Endodermal cell (in vitro differentiated cells): Measurements from ENCODE around the gene SLX9. TPM values are rescaled to one million over a fixed set of nuclear protein-coding genes. Genes with fewer than 3 reads are reported as not detected.

Experiments used
- DNase-seq: peaks from one replicate; pipeline ENCODE4 v3.0.0-alpha.2; 2017
- H3K27ac ChIP-seq: 2 replicates; pipeline ENCODE4 v1.5.1; 2013; ENCODE audit warnings: mild to moderate bottlenecking, low read depth, low read length, moderate library complexity
- H3K27me3 ChIP-seq: 2 replicates; pipeline ENCODE4 v1.6.1; 2013; ENCODE audit warnings: mild to moderate bottlenecking, low read length, moderate library complexity; ENCODE audit not compliant: insufficient read depth, control insufficient read depth, poor library complexity, severe bottlenecking
- H3K36me3 ChIP-seq: 2 replicates; pipeline ENCODE4 v1.7.0; 2013; ENCODE audit warnings: mild to moderate bottlenecking, low read length, moderate library complexity; ENCODE audit not compliant: control insufficient read depth, insufficient read depth
- H3K4me1 ChIP-seq: one replicate; pipeline ENCODE4 v1.7.0; 2013; ENCODE audit warnings: low read length; ENCODE audit not compliant: control insufficient read depth, insufficient read depth
- H3K4me3 ChIP-seq: 2 replicates; pipeline ENCODE4 v1.5.1; 2013; ENCODE audit warnings: mild to moderate bottlenecking, low read length, moderate library complexity
- H3K9ac ChIP-seq: 2 replicates; pipeline ENCODE4 v1.6.1; 2013; ENCODE audit warnings: mild to moderate bottlenecking, low read length, moderate library complexity; ENCODE audit not compliant: poor library complexity, severe bottlenecking; ENCODE audit errors: extremely low read depth
- H3K9me3 ChIP-seq: 2 replicates; pipeline ENCODE4 v1.6.1; 2013; ENCODE audit warnings: mild to moderate bottlenecking, low read length, moderate library complexity; ENCODE audit not compliant: control insufficient read depth
- H3K27ac Mint-ChIP-seq: 2 replicates; pipeline ENCODE4 v1.8.0; 2020; ENCODE audit warnings: mixed read lengths
- H3K27me3 Mint-ChIP-seq: 2 replicates; pipeline ENCODE4 v1.8.0; 2021; ENCODE audit warnings: mild to moderate bottlenecking, mixed read lengths; ENCODE audit not compliant: insufficient read depth
- H3K36me3 Mint-ChIP-seq: 2 replicates; pipeline ENCODE4 v1.8.0; 2020; ENCODE audit warnings: low read depth, mixed read lengths
- H3K4me1 Mint-ChIP-seq: 2 replicates; pipeline ENCODE4 v1.8.0; 2020; ENCODE audit warnings: mixed read lengths
- H3K4me3 Mint-ChIP-seq: 2 replicates; pipeline ENCODE4 v1.8.0; 2020; ENCODE audit warnings: mild to moderate bottlenecking, moderate library complexity, mixed read lengths
- H3K9me3 Mint-ChIP-seq: 2 replicates; pipeline ENCODE4 v1.8.0; 2020; ENCODE audit warnings: mild to moderate bottlenecking, mixed read lengths
- WGBS, 2 experiments: methylation state at CpG; one replicate each; pipeline versions ENCODE4 v1.1.5 to v1.1.7; 2013; ENCODE audit warnings: missing lambda C conversion rate in 2 of 2, mixed read lengths in 1 of 2; ENCODE audit not compliant: insufficient coverage in 1 of 2, insufficient read length in 1 of 2; 5-methylcytosine and 5-hydroxymethylcytosine counted together
- total RNA-seq, 2 donors: library from RNA; stranded (reverse); fragmentation: NEBNext Ultra II Directional in 1 of 2; extraction: Animal tissue kit (Norgen Biotek cat#: 25700) in 1 of 2; gene quantifications; 2 replicates in 1 of 2; 3 replicates in 1 of 2; pipeline ENCODE4 v1.2.1, GENCODE V29; 2021
- TF ChIP-seq, protein P1 (sequence below): fragments of 200-600 bp; sonication (generic); conservative IDR thresholded peaks from 2 replicates; pipeline ENCODE4 v1.5.0; 2021; ENCODE audit warnings: antibody characterized with exemption, mild to moderate bottlenecking

The SLX9 gene
- total RNA-seq, 2 donors from 2014 or later = 38.0 to 48.9 TPM

DNA sequence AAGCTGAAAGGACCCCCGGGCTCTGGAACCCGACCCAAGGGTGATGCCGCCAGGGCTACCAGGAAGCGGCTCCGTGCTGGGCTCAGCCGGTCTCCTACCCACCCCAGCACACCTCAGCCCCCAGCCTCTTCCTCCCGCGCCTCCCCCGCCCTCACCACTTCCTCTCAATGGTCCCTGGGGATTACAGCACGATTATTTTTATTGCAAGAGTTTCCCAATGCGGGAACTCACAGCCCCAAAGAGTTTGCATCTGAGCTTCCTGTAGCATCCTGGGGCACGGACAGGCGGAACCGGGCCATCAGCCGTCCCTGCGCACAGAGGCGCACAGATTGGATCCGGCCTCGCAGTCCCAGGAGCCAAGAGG is 8.7 kb upstream of the SLX9 start:
- Histone ChIP-seq H3K36me3 (no peaks in the 10 kb centered on the region), H3K27ac (no peak overlapping the region)
- 14 to 25% methylated on average over 6 to 19 of the region's 19 CpGs for WGBS, 2 experiments

DNA sequence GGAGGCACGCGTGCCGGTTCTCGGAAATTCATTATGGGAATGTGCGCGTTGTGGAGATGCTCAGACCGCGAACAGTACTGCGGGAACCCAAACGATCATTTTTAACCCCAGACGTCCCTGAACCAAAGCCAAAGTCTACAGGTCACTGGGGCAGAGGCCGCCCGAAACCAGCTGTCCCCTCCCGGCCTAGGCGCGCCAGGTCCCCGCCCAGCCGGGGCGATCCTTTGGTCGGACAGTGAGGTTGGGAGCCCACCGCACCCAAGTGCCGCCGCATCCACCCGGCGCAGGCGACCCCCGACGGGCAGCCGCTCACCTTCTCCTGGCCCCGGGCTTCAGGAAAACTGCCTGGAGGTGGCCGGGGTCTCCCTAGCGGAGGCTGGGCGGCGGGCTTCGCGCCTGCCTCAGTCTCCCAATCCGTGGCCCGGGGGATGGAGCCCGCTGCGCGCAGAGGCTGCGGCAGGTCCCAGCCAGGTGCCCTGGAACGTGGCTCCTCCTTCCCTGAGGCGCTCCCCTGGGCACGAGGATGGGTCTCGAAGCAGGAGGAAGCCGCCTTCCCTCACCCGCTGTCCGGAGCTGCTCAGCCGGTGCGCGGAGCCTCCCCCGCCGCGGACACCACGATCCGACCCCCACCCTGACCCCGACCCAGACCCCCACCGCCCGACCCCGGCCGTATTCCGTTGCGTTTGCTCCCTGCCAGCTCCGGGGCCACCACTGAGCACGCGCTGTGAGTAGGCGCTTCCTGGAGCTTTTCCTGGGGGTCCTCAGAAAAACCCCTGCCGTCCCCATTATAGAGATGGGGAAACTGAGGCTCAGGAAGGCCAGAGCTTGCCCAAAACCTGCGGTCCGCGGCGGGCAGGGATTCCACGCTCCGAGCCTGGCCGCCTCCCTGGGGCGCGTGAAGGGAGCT is 8.1 kb upstream of the SLX9 start:
- Histone ChIP-seq H3K9ac (no peak overlapping the region), H3K36me3 (no peaks in the 10 kb centered on the region), H3K4me3 (peak overlapping the region; percentile 45), H3K27ac (no peak overlapping the region), H3K27me3 (peaks cover 63% of the 10 kb centered on the region), H3K9me3 (no peaks in the 10 kb centered on the region), H3K4me1 (peaks cover 3% of the 10 kb centered on the region)
- peak overlapping the region; percentile 53 for H3K4me3 Mint-ChIP-seq
- TF ChIP-seq, protein P1, sequence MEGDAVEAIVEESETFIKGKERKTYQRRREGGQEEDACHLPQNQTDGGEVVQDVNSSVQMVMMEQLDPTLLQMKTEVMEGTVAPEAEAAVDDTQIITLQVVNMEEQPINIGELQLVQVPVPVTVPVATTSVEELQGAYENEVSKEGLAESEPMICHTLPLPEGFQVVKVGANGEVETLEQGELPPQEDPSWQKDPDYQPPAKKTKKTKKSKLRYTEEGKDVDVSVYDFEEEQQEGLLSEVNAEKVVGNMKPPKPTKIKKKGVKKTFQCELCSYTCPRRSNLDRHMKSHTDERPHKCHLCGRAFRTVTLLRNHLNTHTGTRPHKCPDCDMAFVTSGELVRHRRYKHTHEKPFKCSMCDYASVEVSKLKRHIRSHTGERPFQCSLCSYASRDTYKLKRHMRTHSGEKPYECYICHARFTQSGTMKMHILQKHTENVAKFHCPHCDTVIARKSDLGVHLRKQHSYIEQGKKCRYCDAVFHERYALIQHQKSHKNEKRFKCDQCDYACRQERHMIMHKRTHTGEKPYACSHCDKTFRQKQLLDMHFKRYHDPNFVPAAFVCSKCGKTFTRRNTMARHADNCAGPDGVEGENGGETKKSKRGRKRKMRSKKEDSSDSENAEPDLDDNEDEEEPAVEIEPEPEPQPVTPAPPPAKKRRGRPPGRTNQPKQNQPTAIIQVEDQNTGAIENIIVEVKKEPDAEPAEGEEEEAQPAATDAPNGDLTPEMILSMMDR = no peak
- H3K27me3 Mint-ChIP-seq = peaks cover 63% of the 10 kb centered on the region
- H3K9me3 Mint-ChIP-seq = no peaks in the 10 kb centered on the region
- H3K4me1 Mint-ChIP-seq = peaks cover 22% of the 10 kb centered on the region
- H3K27ac Mint-ChIP-seq = no peak overlapping the region
- 4 to 9% methylated on average over 16 to 78 of the region's 78 CpGs for WGBS, 2 experiments
- DNase-seq = peak; percentile 69
- no peaks in the 10 kb centered on the region for H3K36me3 Mint-ChIP-seq

More for the DNA sequence above, 8.7 kb upstream of the SLX9 start:
- Mint-ChIP-seq H3K36me3 (no peaks in the 10 kb centered on the region), H3K27ac (no peak overlapping the region), H3K9me3 (no peaks in the 10 kb centered on the region), H3K4me3 (peak overlapping the region; percentile 53), H3K27me3 (peaks cover 63% of the 10 kb centered on the region), H3K4me1 (peaks cover 26% of the 10 kb centered on the region)
- TF ChIP-seq, protein P1 = no peak
- H3K9me3 ChIP-seq = no peaks in the 10 kb centered on the region
- DNase-seq = no peak
- H3K9ac ChIP-seq = no peak overlapping the region
- no peak overlapping the region for H3K4me3 ChIP-seq
- peaks cover 63% of the 10 kb centered on the region for H3K27me3 ChIP-seq
- H3K4me1 ChIP-seq = peaks cover 5% of the 10 kb centered on the region

DNA sequence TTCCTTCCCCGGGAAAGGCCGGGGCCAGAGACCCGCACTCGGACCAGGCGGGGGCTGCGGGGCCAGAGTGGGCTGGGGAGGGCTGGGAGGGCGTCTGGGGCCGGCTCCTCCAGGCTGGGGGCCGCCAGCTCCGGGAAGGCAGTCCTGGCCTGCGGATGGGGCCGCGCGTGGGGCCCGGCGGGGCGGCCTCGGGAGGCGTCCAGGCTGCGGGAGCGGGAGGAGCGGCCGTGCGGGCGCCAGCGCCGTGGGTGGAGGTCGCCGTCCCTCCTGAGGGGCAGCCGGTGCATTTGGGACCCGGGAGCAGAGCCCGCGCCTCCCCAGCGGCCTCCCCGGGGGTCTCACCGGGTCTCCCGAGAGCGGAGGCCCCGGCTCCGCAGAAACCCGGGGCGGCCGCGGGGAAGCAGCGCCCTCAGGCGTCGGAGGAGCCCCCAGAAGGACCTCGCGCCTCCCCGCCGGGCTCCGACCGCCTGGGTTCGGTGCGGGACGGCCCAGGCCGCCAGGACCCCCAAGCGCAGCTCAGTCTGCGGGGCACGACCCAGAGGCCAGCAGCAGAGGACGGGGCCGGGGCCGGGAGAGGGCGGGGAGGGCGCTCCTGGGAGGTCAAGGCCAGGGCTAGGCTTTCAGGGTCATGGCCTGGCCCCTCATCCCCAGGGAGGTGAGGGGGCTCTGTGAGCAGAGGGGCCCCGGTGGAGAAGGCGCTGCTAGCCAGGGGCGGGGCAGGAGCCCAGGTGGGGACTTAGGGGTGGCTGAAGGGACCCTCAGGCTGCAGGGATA is 7.2 kb upstream of the SLX9 start:
- Mint-ChIP-seq H3K4me1 (peaks cover 15% of the 10 kb centered on the region), H3K27me3 (peaks cover 66% of the 10 kb centered on the region), H3K4me3 (peak overlapping the region; percentile 53), H3K9me3 (no peaks in the 10 kb centered on the region), H3K27ac (no peak overlapping the region), H3K36me3 (no peaks in the 10 kb centered on the region)
- Histone ChIP-seq H3K27ac (no peak overlapping the region), H3K36me3 (no peaks in the 10 kb centered on the region), H3K9me3 (no peaks in the 10 kb centered on the region), H3K4me3 (peak overlapping the region; percentile 45), H3K9ac (no peak overlapping the region), H3K4me1 (no peaks in the 10 kb centered on the region), H3K27me3 (peaks cover 63% of the 10 kb centered on the region)
- TF ChIP-seq, protein P1 = peak; percentile 56
- peak; percentile 65 for DNase-seq
- 10% methylated on average over 15 to 68 of the region's 68 CpGs for WGBS, 2 experiments
